Erythroblast (primary cell): ENCODE results near the gene SLMAP.

Experiments
- GATA1 ChIP-seq: IDR thresholded peaks from 2 replicates; pipeline ENCODE4 v1.6.1; 2011; ENCODE audit warnings: low read depth, mild to moderate bottlenecking, control low read depth, low read length, moderate library complexity
- POLR2A ChIP-seq: IDR thresholded peaks from 2 replicates; pipeline ENCODE4 v1.6.1; 2011; ENCODE audit warnings: mild to moderate bottlenecking, low read length

DNA sequence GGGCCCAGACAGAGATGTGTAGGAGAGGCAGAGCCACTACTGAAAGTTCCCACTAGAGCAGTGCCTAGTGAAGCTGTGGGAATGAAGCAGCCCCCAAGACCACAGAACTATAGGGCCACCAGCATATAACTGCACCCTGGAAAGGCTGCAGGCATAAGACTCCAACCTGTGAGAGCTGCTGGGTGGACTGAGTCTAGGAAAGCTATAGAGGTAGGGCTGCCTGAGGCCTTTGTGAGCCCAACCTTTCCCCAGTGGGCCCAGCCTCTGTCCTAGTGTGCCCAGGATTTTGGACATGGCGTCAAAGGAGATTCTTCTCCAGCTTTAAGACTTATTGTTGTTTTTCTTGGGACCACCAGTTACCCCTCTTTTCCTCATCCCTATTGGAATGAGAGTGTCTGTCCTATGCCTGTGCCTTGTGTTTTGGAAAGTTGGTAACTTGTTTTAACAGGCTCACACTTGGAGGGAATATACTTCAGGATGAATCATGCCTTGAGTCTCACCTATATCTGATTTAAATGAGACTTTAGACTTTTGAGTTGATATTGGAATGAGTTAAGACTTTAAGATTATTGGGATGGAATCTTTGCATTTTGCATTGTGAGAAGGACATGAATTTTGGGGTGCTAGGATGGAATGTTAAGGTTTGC, 28.1 kb downstream of the SLMAP start:
- no peak for TF ChIP-seq POLR2A
- no peak for TF ChIP-seq GATA1
